NB4 (cell line): ENCODE data around the gene MYT1.

Source experiments
- CTCF ChIP-seq: IDR thresholded peaks from one replicate; pipeline ENCODE4 v1.5.1; 2012; ENCODE audit warnings: low read depth, low read length
- MAX ChIP-seq: IDR thresholded peaks from 2 replicates; pipeline ENCODE4 v1.6.1; 2011; ENCODE audit warnings: low read depth, low read length
- POLR2A ChIP-seq: IDR thresholded peaks from 2 replicates; pipeline ENCODE4 v1.6.1; 2011; ENCODE audit warnings: mild to moderate bottlenecking; ENCODE audit not compliant: insufficient read length; ENCODE audit errors: extremely low read depth

GRCh38 chr20:64137598-64138031 lies 26.6 kb upstream of the MYT1 start:
- no peak for TF ChIP-seq CTCF
- TF ChIP-seq POLR2A = no peak
- TF ChIP-seq MAX = no peak
